GM21619 (cell line): ENCODE data around the gene ZFP90.
"Not testable (repeated sequence)": the region's sequence is repeated elsewhere in the genome, so short reads cannot be mapped to it uniquely, and the experiment has no call there.

Source experiments
- ATAC-seq: cut with Tn5 transposase; IDR thresholded peaks from one replicate; pipeline ENCODE4 v1.9.1; 2021; ENCODE audit not compliant: unreplicated experiment

Gene ZFP90

GRCh38 chr16:68517606-68518166 lies 21.4 kb upstream of the ZFP90 start:
- ATAC-seq = no peak

- no peak for ATAC-seq
Measured at GRCh38 chr16:68519225-68519745, 19.8 kb upstream of the ZFP90 start.

- ATAC-seq = peak; percentile 86
Measured at GRCh38 chr16:68520649-68521086, 18.4 kb upstream of the ZFP90 start.

- no peak for ATAC-seq
Measured at GRCh38 chr16:68524069-68524820, 14.8 kb upstream of the ZFP90 start.

- no peak for ATAC-seq
Measured at GRCh38 chr16:68526143-68526781, 12.8 kb upstream of the ZFP90 start.

- no peak for ATAC-seq
Measured at GRCh38 chr16:68526782-68527145, 12.3 kb upstream of the ZFP90 start.

- no peak for ATAC-seq
Measured at GRCh38 chr16:68528233-68528632, 10.9 kb upstream of the ZFP90 start.

- ATAC-seq = peak; percentile 69
Measured at GRCh38 chr16:68528686-68529379, 10.3 kb upstream of the ZFP90 start.

- peak; percentile 7 for ATAC-seq
Measured at GRCh38 chr16:68529608-68529930, 9.5 kb upstream of the ZFP90 start.

GRCh38 chr16:68529931-68530701 lies 9.0 kb upstream of the ZFP90 start:
- ATAC-seq = peak; percentile 88

GRCh38 chr16:68533937-68534336 lies 5.2 kb upstream of the ZFP90 start:
- no peak for ATAC-seq

- no peak for ATAC-seq
Measured at GRCh38 chr16:68535331-68535730, 3.8 kb upstream of the ZFP90 start.

- ATAC-seq = peak; percentile 17
Measured at GRCh38 chr16:68539711-68540239, 684 bp downstream of the ZFP90 start.

- ATAC-seq = no peak
Measured at GRCh38 chr16:68548947-68549346, 9.9 kb downstream of the ZFP90 start.

GRCh38 chr16:68553186-68553585 lies 14.1 kb downstream of the ZFP90 start:
- ATAC-seq = no peak

GRCh38 chr16:68560341-68560740 lies 21.2 kb downstream of the ZFP90 start:
- ATAC-seq = not testable (repeated sequence)

- no peak for ATAC-seq
Measured at GRCh38 chr16:68563631-68564381, 24.7 kb downstream of the ZFP90 start.

GRCh38 chr16:68564382-68564985 lies 25.4 kb downstream of the ZFP90 start:
- ATAC-seq = no peak

- ATAC-seq = no peak
Measured at GRCh38 chr16:68574479-68574878, 35.4 kb downstream of the ZFP90 start.
